ENCODE measurements around the gene NACC2. TPM values are rescaled to one million over a fixed set of nuclear protein-coding genes. Genes with fewer than 3 reads are reported as not detected.
A peak's percentile ranks its signal among the peaks of the same experiment; 100 is the strongest.

Gene NACC2, protein sequence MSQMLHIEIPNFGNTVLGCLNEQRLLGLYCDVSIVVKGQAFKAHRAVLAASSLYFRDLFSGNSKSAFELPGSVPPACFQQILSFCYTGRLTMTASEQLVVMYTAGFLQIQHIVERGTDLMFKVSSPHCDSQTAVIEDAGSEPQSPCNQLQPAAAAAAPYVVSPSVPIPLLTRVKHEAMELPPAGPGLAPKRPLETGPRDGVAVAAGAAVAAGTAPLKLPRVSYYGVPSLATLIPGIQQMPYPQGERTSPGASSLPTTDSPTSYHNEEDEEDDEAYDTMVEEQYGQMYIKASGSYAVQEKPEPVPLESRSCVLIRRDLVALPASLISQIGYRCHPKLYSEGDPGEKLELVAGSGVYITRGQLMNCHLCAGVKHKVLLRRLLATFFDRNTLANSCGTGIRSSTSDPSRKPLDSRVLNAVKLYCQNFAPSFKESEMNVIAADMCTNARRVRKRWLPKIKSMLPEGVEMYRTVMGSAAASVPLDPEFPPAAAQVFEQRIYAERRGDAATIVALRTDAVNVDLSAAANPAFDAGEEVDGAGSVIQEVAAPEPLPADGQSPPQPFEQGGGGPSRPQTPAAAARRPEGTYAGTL
- total RNA-seq (2021; fragmentation: NEBNext Ultra II Directional; extraction: Animal tissue kit (Norgen Biotek cat#: 25700)): 13.6 and 14.0 TPM in 2 replicates
- 8.3 and 14.9 TPM in 2 replicates for polyA plus RNA-seq (2011; rRNA removed)
- 10.8 TPM for polyA plus RNA-seq (2011; cell fraction: cytosol; rRNA removed)
- polyA plus RNA-seq (2011; cell fraction: nucleus; rRNA removed): 16.7 TPM
- polyA plus RNA-seq (2012, experiment 1 of 2): 6.6 to 9.5 TPM (median 8.4 TPM) in 4 replicates
- 5.6 TPM for polyA plus RNA-seq (2012, experiment 2 of 2)
- 6.3 TPM for polyA plus RNA-seq (2013, experiment 1 of 2)
- 6.3 TPM for polyA plus RNA-seq (2013, experiment 2 of 2)
- polyA minus RNA-seq (2011; rRNA and poly(A)+ RNA removed): 6.4 and 8.3 TPM in 2 replicates
- polyA minus RNA-seq (2011; cell fraction: cytosol; rRNA and poly(A)+ RNA removed): 12.7 TPM
- polyA minus RNA-seq (2011; cell fraction: nucleus; rRNA and poly(A)+ RNA removed): 10.0 TPM
- long read RNA-seq, experiment 1, full-length matches to known transcripts: 2 of 10 reads
- long read RNA-seq, experiment 1, partial matches to known transcripts: 0 of 10 reads
- long read RNA-seq, experiment 1, other reads (novel, unspliced or antisense): 8 of 10 reads
- long read RNA-seq, experiment 2: 0 reads

DNA sequence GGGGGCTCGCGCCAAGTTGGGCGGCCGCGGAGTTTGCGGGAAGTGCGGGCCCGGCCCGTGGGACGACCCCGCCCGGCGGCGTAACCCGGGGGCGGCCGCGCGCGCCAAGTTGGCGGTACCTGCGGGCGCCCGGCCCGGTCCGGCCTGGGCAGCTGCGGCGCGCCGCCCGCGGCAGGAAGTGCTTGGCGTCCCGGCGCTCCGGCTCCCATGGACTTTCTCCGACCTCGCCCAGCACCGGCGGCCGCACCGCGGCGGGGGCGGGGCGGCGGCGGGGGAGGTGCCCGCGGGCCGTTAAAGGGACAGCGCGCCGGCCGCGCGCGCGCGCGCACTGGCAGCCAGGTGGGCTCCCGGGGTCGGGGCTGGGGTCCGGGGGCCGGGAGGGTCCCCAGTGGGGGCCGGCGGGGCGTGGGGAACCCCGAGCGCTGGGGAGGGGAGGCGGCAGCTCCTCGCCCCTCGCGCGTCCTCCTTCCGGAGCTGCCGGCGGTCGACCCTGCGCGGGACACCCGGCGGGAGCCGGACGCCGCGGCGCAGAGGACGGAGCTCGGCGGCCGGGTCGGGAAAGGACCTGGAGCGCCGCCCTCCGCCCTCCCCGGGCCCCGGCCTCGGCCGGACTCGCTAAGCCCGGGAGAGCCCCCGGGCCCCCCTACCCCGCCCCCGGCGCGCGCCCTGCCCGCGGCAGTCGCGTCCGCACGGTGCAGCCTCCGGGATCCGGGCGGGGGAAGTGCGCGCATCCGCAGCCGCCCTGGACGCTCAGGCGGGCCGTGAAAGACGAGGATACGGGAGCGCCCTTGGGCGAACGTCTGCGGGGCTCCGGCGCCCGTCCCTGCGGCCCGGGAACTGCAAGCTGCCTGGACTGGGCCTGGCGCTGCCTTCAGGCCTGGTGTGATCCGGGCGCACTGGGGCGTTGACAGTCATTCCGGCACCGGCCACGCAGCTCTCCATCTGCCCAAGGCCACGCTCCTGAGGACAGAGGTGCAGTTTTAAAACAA lies at the start of gene NACC2:
TSS of gene NACC2 (minus strand) at position 220 of the 989 bp plus-strand sequence. CDS start 44,768 bp downstream, outside the sequence.
- 7% methylated on average over 52 of the region's 143 CpGs; no CpG with 5 or more reads in 1 of the 2 experiments for WGBS, 2 experiments (ENCODE audit: extremely low coverage in 1 of 2, insufficient coverage in 1 of 2, insufficient read length in 1 of 2, insufficient replicate concordance in 2 of 2, low coverage in 1 of 2, low lambda C conversion rate in 2 of 2, missing lambda C conversion rate in 1 of 2)
- H3K23me2 ChIP-seq (ENCODE audit: low read depth, low read length): peaks cover 8% of the 10 kb centered on the region; the same call in 1 of the 2 replicates
- ChIA-PET POLR2A (ENCODE audit: partially characterized antibody) (interaction anchor here (0.9 to 3.2 kb wide), 7 partner anchors 9 to 127 kb away, joined by 3 to 16 read pairs (median 4); no protein-coding TSS in a partner anchor), CTCF (ENCODE audit: partially characterized antibody) (interaction anchor here (0.6 to 2.2 kb wide), 8 partner anchors 8 to 174 kb away, joined by 3 to 9 read pairs (median 3); no protein-coding TSS in a partner anchor)
- H3K27ac ChIP-seq (ENCODE audit: low read depth, low read length): no peak within 1 kb of the TSS
- H3K79me2 ChIP-seq (ENCODE audit: control insufficient read depth in 1 of 2, insufficient read depth in 2 of 2, low read length in 2 of 2): no peaks in the 10 kb centered on the region
- peaks cover 3 to 4% of the 10 kb centered on the region in 2 experiments for H4K20me1 ChIP-seq (replicated peaks in 1 of 2; ENCODE audit: control insufficient read depth in 1 of 2, insufficient read depth in 2 of 2, low read length in 2 of 2)
- peak within 1 kb of the TSS; percentile 88; the same call in 1 of the 2 replicates for H2BK15ac ChIP-seq (ENCODE audit: low read length)
- peak within 1 kb of the TSS; percentile 53 for H3K4ac ChIP-seq (replicated peaks; ENCODE audit: insufficient read length, low read depth, low read length)
- H4K8ac ChIP-seq (ENCODE audit: extremely low read depth, insufficient read depth, low read length): peak within 1 kb of the TSS; percentile 45; the same call in 1 of the 2 replicates
- H3K27me3 ChIP-seq (replicated peaks in 1 of 4; ENCODE audit: control insufficient read depth in 3 of 4, extremely low read depth in 1 of 4, insufficient read depth in 3 of 4, low read length in 3 of 4): peaks cover 2 to 26% (median 23%) of the 10 kb centered on the region in 4 experiments
- H3K36me3 ChIP-seq (ENCODE audit: control insufficient read depth in 2 of 4, insufficient read depth in 4 of 4, low read length in 3 of 4): no peaks in the 10 kb centered on the region
- peak within 1 kb of the TSS; percentile 72 to 75 for H3K4me2 ChIP-seq (ENCODE audit: insufficient read depth in 1 of 2, low read depth in 2 of 2, low read length in 2 of 2)
- H2AFZ ChIP-seq (ENCODE audit: low read length): no peak within 1 kb of the TSS
- no peak within 1 kb of the TSS for H3K56ac ChIP-seq (replicated peaks; ENCODE audit: insufficient read length, low read depth, low read length)
- H2BK12ac ChIP-seq (ENCODE audit: low read depth, low read length): 0 out of 2 replicates have a peak within 1 kb of the TSS, but pooled peaks have one; percentile 68
- H4K91ac ChIP-seq (replicated peaks; ENCODE audit: insufficient read length, low read length): peak within 1 kb of the TSS; percentile 7
- DNase-seq (ENCODE audit: low read depth in 1 of 2, low spot score in 2 of 2) (no peak), FAIRE-seq (no peak)
- H2BK120ac ChIP-seq (replicated peaks; ENCODE audit: low read depth, low read length): no peak within 1 kb of the TSS
- H2BK20ac ChIP-seq (ENCODE audit: low read length): 0 out of 2 replicates have a peak within 1 kb of the TSS, but pooled peaks have one; percentile 18
- peak within 1 kb of the TSS; percentile 95; the same call in 1 of the 2 replicates for H3K18ac ChIP-seq (ENCODE audit: extremely low read depth, low read length)
- no peak within 1 kb of the TSS for H3K14ac ChIP-seq (ENCODE audit: insufficient read length)
- no peak within 1 kb of the TSS for H2BK5ac ChIP-seq (ENCODE audit: low read depth, low read length)
- H3K9ac ChIP-seq (replicated peaks in 1 of 4; ENCODE audit: extremely low read depth in 1 of 4, low read depth in 3 of 4, low read length in 3 of 4): no peak within 1 kb of the TSS
- H3K4me1 ChIP-seq (replicated peaks in 1 of 4; ENCODE audit: control insufficient read depth in 3 of 4, insufficient read depth in 4 of 4, low read length in 3 of 4): peaks cover 3 to 25% (median 16%) of the 10 kb centered on the region in 4 experiments
- H3K79me1 ChIP-seq (ENCODE audit: low read depth, low read length): no peaks in the 10 kb centered on the region
- H3K9me3 ChIP-seq (ENCODE audit: insufficient read depth in 2 of 2, low read depth in 1 of 2, low read length in 1 of 2): no peaks in the 10 kb centered on the region
- H3K23ac ChIP-seq (ENCODE audit: insufficient read length): no peak within 1 kb of the TSS
- H3K4me3 ChIP-seq (ENCODE audit: extremely low read depth in 1 of 4, insufficient read depth in 2 of 4, low read depth in 3 of 4, low read length in 4 of 4): peak within 1 kb of the TSS; percentile 34 to 69 (median 49)
- H4K5ac ChIP-seq (ENCODE audit: insufficient read length, low read depth, low read length): no peak within 1 kb of the TSS
- H2AK5ac ChIP-seq (ENCODE audit: low read depth, low read length): no peak within 1 kb of the TSS; the same call in 1 of the 2 replicates
- peak; percentile 13; the same call in 1 of the 2 replicates for TF ChIP-seq PHF8 (conservative IDR thresholded peaks at IDR 0.05; ENCODE audit: low read depth, low read length)
- peak; percentile 20; the same call in 1 of the 2 replicates for TF ChIP-seq SUZ12 (IDR thresholded peaks at IDR 0.05; ENCODE audit: low read length)
- TF ChIP-seq JUND (IDR thresholded peaks at IDR 0.05; ENCODE audit: low read length): no peak
- TF ChIP-seq HDAC2 (IDR thresholded peaks at IDR 0.05; ENCODE audit: borderline replicate concordance in 1 of 2, low read depth in 2 of 2, low read length in 2 of 2): 0 out of 4 replicates have a peak, but pooled peaks of 1 of the 2 experiments have one; percentile 52
